Measurements from ENCODE around the gene C3orf22.

The C3orf22 gene

DNA sequence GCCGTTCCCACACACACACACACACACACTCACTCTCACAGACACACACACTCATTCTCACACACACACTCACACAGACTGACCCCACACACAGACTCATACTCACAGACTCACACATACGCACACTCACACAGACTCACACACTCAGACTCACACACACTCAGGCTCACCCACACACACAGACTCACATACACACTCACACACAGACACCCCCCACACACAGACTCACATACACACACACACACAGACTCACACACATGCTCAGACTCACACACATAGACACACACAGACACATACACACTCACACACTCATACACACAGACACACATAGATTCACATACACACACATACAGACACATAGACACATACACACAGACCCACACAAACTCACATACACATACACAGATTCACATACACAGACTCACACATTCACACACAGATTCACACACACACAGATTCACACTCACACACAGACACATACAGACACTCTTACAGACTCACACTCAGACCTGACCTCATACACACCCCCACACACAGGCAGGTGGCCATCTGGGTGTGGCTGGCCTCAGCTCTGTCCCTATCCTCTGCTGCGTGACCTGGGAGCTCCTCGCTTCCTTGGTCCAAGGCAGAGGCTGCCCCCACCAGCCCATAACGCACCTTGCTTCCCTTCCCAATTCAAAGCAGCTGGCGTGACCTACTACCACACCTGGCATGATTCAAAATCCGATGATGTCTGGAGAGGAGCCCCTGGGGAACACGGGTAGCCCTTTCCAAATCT lies 1.9 kb downstream of the C3orf22 start:
- no peak for FAIRE-seq

- FAIRE-seq, result no peak
Observed at GRCh38 chr3:126555795-126556636, 2.7 kb downstream of the C3orf22 start.

- FAIRE-seq, result no peak
Observed at GRCh38 chr3:126554560-126555525, 3.9 kb downstream of the C3orf22 start.

GRCh38 chr3:126553284-126554084 lies 5.2 kb downstream of the C3orf22 start:
- FAIRE-seq, result no peak

- FAIRE-seq, result no peak
Observed at GRCh38 chr3:126552688-126553283, 5.9 kb downstream of the C3orf22 start.

DNA sequence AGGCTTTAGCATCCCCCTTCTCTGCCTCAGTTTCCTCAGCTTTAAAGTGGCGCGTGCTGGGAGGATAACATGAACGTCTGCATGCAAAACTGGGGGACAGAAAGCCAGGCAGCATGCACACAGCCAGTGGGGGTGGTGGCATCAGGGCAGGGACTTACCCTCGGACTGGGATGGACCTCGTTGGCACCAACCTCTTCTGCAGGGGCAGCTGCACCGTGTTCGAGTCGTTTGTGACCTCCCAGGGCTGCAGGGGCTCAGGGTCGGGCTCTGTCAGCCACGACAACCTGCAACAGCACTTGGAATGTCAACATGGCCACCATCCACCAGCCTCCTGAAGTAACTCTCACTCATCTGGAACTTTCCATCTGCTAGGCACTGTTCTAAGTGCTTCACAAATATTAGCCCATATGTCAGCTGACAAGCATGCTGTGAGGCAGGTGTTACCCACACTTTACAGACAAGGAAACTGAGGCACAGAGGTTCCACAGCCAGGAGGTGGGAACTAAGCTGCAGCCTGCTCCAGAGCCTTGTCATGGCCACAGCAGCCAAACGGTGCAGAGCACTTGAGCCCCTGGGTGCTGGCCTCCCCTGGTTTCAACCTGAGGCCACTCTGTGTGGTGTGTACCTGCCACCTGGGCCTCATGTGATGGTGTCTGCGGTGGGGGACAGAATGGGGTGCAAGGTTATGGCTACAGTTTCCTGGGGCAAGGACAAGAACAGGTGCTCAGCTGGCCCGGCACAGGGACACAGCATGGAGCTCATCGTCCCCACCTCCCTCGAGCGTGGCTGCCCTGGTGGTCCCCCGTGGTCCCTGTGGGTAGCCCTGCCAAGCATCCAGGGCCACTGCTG lies 6.7 kb downstream of the C3orf22 start:
- FAIRE-seq, result no peak

DNA sequence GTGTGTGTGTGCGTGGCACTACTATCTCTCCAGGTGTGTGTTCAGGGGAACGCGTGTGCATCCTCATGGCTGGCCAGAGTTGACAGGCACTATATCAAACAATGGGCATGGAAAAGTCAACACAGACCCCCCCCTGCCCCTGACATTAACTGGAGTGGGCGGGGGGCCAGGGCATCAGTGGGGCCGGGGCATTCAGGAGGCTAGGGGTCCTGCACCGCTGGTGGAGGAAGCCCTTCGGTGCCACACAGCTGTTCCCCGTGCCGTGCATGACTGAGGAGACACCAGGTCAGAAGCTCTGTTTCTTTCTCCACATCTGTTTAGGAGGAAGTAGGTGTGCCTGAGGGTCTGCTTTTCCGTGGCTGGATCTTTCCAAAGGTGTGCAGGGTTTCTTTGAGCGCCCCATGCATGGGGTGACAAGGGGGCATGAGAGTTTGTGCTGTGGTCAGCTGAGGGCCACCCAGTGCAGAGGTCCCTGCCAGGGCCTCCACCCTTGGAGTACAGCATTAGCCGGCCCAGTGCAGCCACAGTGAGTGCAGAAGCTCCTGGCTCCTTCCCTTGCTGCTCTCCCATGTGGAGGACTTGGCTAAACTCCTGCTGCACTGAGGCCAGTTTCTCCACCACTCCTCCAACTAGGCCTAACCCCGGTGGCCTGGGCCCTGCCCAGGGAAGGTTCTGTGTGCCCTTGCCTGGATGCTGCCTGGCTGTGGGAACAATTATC lies 7.5 kb downstream of the C3orf22 start:
- no peak for FAIRE-seq

DNA sequence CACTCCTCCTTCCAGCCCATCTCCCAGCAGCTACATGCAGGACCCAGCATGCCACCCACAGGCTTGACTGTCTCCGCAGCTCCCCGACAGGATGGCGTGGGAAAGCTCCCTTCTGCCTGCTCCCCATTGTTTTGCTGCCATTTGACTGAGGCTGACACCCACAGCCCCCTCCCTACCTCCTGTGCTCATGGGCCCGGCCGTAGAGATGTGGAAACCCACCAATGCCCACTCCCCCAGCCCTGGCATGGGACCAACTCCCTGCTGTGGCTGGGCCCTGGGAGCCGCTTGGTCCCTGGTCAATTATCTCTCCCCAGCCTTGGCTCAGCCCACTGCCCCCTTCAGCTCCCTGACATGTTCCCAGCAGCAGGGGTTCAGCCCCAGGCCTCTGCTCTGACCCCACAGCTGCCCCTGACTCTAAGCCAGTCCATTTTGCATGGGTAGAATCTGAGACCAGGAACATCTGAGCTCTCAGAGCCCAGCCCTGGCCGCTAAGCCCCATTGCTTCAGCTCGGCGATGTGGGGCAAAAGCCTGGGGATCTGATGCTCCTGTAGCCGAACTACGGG lies 8.2 kb downstream of the C3orf22 start:
- FAIRE-seq, result no peak

DNA sequence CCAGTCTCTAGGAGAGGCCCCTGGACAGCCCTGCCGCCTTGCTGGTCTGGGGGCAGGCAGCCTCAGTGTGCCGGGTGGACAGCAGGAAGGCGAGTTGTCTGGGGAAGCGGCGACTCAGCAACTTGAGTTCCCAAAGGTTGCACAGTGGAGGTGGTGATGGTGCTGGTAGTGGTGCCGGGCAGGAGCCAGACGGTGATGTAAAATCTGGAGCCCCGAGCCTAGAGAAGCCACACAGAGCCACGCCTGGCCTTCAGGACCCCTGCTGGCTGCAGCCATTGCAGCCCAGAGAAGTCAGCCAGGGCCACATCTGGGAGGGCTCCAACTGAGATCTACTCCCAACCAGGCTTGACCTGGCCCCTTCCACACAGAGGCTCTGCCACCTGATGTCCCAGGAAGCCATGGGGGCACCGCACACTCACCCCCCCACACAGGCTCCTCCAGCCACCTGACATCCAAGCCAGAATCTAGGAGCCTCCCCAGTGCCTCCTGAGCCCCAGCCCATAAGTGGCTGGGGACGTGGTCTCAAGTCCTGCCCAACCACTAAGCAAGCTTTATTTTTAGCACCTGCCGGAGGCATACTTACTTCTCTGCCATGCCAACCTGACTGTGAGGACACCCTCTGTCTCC lies 8.8 kb downstream of the C3orf22 start:
- no peak for FAIRE-seq

DNA sequence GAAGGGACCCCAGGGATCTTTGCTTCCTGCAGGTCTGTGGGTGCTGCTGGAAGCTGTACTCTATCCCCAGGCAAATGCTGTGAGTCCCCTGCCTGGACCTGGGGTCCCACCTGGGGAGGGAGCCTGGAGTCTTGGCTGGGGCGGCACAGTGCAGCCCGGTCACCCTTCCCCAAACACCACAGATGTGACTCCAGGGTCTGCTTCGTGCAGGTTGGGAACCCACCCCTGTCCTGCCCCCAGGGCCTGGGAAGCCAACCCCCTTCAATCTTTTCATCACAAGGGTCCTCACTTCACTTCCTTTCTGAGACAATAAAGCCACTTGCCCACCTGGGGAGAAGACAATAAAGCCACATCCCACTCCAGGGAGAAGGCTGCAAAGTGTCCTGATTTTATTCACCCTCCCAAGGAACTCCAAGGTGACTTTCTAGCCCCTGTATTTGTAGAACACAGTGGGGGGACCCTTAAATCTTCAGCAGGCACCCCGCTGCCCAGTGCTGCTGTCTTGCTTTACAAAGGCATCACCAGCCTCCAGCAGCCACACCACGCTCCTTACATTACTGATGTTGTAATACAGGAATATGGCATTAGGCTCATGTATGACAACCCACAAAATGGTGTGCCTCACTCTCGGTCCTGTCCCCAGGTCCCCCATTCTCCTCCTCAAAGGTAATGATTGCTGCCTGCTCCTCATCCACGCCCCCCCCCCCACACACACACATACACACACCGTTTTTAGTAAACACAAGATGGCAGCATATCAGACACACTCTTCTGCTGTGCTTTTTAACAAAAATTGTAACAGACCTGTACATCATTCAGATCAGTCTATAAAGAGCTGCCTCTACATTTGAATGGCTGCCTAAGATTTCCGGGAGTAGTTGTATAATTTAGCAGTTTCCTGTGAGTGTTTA lies 9.9 kb downstream of the C3orf22 start:
- FAIRE-seq, result no peak

DNA sequence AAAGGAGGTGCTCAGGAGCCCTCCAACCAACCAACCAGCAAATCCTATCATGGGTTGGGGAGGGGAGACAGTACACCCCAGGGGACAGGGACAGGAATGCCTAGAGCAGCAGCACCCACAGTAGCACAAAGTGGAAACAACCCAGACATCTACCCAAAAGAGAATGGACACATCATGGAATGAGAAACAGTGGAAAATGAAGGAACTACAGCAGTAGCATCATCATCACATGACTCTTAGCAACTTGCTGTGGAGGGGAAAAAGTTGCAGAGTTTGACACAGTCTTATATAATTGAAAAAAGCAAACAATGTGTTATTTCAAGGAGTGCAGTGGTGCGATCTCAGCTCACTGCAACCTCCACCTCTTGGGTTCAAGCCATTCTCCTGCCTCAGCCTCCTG lies 11.0 kb downstream of the C3orf22 start:
- FAIRE-seq, result no peak

- FAIRE-seq, result no peak
Observed at GRCh38 chr3:126546549-126547239, 12.0 kb downstream of the C3orf22 start.

DNA sequence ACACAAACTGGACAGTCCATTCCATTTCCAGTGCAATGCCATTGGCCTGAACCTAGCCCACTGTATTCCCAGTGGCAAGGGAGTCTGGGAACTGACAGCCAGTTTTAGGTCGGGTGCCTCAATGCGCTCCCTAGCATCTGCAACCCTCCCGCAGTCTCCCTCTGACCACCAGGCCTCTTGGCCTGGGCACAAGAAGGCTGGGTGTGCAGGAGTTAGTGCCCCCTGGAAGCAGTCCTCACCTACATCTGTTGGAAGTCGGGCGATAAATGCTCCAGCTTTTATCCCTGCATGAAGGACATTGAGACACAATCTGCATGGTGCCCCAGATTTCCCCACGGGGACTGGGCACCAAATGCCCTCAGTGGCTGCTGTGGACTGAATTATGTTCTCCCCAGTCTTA lies 12.7 kb downstream of the C3orf22 start:
- no peak for FAIRE-seq

DNA sequence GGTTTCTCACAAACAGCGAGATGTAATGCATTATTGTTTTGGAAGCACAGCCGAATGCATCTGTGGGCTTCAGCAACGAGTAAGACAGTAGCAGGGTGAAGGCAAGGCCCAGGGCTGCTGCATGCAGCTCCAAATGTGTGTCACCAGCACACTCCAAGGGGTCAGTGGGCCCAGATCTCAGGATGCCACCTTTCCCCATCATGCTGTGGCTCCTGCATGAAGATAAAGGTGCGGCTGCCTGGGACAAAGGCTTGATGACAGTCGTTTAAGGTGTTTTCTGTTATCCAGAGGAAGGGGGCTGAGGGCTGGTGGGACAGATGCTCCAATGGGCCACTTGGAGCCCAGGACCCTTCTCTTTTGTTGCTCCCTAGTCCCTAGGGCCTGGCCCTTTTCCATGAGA lies 13.2 kb downstream of the C3orf22 start:
- FAIRE-seq, result no peak

GRCh38 chr3:126544596-126545281 lies 14.0 kb downstream of the C3orf22 start:
- FAIRE-seq, result no peak

DNA sequence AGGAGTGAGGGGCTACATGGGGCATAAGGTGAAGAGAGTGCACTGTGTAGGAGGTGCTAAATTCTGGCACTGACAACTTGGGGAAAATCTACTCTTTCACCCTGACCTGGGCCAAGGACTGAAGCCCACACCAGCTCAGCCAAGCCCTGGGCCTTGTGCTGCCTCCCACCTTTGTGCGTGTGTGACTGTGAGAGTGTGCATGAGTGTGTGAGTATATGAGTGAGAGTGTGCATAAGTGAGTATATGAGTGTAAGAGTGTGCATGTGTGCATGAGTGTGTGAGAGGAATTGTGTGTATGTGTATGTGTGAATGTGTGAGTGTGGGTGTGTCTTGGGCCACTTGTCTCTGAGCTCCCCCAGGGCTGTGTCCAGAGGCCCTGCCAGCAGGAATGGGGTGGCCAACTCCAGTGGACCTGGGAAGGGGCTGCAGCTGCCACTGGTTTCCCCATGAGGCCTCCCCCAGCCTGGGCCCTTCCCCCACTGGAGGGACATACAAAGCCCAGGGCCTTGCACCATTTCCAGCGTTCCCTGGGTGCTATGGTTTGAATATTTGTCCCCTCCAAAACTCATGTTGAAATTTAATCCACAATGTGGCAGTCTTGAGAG lies 15.2 kb downstream of the C3orf22 start:
- FAIRE-seq, result no peak

All from endometrium (tissue), 2 donors.